ENCODE measurements around the gene SETD3. TPM values are rescaled to one million over a fixed set of nuclear protein-coding genes. Genes with fewer than 3 reads are reported as not detected.

Gene SETD3
- total and polyA plus RNA-seq, 2 of the 8 experiments (the other 6 are each of a cell fraction or from before 2014, with no cell fraction given) = 24.0 to 64.0 TPM

DNA sequence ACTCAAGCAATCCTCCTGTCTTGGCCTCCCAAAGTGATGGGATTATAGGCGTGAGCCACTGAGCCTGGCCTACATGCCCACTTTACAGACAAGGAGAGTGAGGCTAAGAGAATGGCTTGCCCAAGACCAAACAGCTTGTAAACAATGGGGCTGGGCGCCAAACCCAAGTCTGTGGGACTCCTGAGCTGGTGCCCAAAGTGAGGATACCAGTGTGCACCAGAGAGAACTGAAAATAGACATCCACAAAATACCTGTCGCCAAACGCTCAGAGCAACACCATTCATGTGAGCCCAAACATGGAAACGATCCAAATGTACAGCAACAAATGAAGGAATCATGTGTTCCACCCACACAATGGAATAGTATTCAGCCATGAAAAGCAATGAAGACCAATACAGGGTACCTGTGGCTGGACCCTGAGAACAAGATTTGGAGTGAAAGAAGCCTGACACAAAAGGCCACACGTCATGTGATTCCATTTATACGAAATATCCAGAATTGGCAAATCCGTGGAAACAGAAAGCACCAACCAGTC is 38.8 kb upstream of the SETD3 start:
- peaks cover 0 to 4% (median 0%) of the 10 kb centered on the region in 4 experiments; a peak in 2 of 8 replicates for H3K36me3 ChIP-seq (ENCODE audit: control insufficient read depth in 2 of 4, insufficient read depth in 4 of 4, low read length in 3 of 4)
- no peak overlapping the region for H3K27ac ChIP-seq (ENCODE audit: low read depth, low read length)
- H2BK12ac ChIP-seq (ENCODE audit: low read depth, low read length) = no peak overlapping the region
- TF ChIP-seq SAP30 (IDR thresholded peaks at IDR 0.05; ENCODE audit: insufficient read depth, insufficient replicate concordance, low read length) = no peak
- H2BK15ac ChIP-seq (ENCODE audit: low read length) = no peak overlapping the region
- no peaks in the 10 kb centered on the region for H3K27me3 ChIP-seq (replicated peaks in 1 of 4; ENCODE audit: control insufficient read depth in 3 of 4, extremely low read depth in 1 of 4, insufficient read depth in 3 of 4, low read length in 3 of 4)
- WGBS, 2 experiments (ENCODE audit: extremely low coverage in 1 of 2, insufficient coverage in 1 of 2, insufficient read length in 1 of 2, insufficient replicate concordance in 2 of 2, low coverage in 1 of 2, low lambda C conversion rate in 2 of 2, missing lambda C conversion rate in 1 of 2) = 97% methylated on average over 8 of the region's 8 CpGs; no CpG with 5 or more reads in 1 of the 2 experiments
- no peak overlapping the region for H3K14ac ChIP-seq (ENCODE audit: insufficient read length)
- no peaks in the 10 kb centered on the region for H3K9me3 ChIP-seq (ENCODE audit: insufficient read depth in 2 of 2, low read depth in 1 of 2, low read length in 1 of 2)
- H3K4me2 ChIP-seq (ENCODE audit: insufficient read depth in 1 of 2, low read depth in 2 of 2, low read length in 2 of 2) = no peak overlapping the region
- DNase-seq (ENCODE audit: low read depth in 1 of 2, low spot score in 2 of 2) (no peak), FAIRE-seq (no peak)
- no peak overlapping the region for H3K56ac ChIP-seq (replicated peaks; ENCODE audit: insufficient read length, low read depth, low read length)
- peaks cover 10 to 25% (median 19%) of the 10 kb centered on the region in 4 experiments for H3K4me1 ChIP-seq (replicated peaks in 1 of 4; ENCODE audit: control insufficient read depth in 3 of 4, insufficient read depth in 4 of 4, low read length in 3 of 4)
- no peak overlapping the region for H4K5ac ChIP-seq (ENCODE audit: insufficient read length, low read depth, low read length)
- H2BK5ac ChIP-seq (ENCODE audit: low read depth, low read length) = no peak overlapping the region
- 0 out of 2 replicates have a peak, but pooled peaks cover 2% of the 10 kb centered on the region for H3K23me2 ChIP-seq (ENCODE audit: low read depth, low read length)
- no peak overlapping the region for H2AK5ac ChIP-seq (ENCODE audit: low read depth, low read length)
- no peak overlapping the region for H4K91ac ChIP-seq (replicated peaks; ENCODE audit: insufficient read length, low read length)
- H4K20me1 ChIP-seq (replicated peaks in 1 of 2; ENCODE audit: control insufficient read depth in 1 of 2, insufficient read depth in 2 of 2, low read length in 2 of 2) = peaks cover 3 to 5% of the 10 kb centered on the region in 2 experiments
- H3K23ac ChIP-seq (ENCODE audit: insufficient read length) = no peak overlapping the region
- no peak overlapping the region for H2AFZ ChIP-seq (ENCODE audit: low read length)
- H3K4ac ChIP-seq (replicated peaks; ENCODE audit: insufficient read length, low read depth, low read length) = no peak overlapping the region
- H3K9ac ChIP-seq (replicated peaks in 1 of 4; ENCODE audit: extremely low read depth in 1 of 4, low read depth in 3 of 4, low read length in 3 of 4) = no peak overlapping the region
- peaks cover 0 to 2% of the 10 kb centered on the region in 2 experiments; a peak in 1 of 4 replicates for H3K79me2 ChIP-seq (ENCODE audit: control insufficient read depth in 1 of 2, insufficient read depth in 2 of 2, low read length in 2 of 2)
- POLR2A ChIA-PET (ENCODE audit: partially characterized antibody) = interaction anchor here (0.6 kb wide), 1 partner anchor 15 kb away, joined by 3 read pairs; no protein-coding TSS in a partner anchor
- H2BK120ac ChIP-seq (replicated peaks; ENCODE audit: low read depth, low read length) = no peak overlapping the region
- H3K79me1 ChIP-seq (ENCODE audit: low read depth, low read length) = peaks cover 4% of the 10 kb centered on the region; the same call in 1 of the 2 replicates
- no peak overlapping the region for H3K18ac ChIP-seq (ENCODE audit: extremely low read depth, low read length)
- no peak overlapping the region for H4K8ac ChIP-seq (ENCODE audit: extremely low read depth, insufficient read depth, low read length)
- CTCF ChIA-PET (ENCODE audit: partially characterized antibody) = interaction anchor here (0.6 to 3.1 kb wide), 9 partner anchors 14 to 442 kb away, joined by 3 to 13 read pairs (median 3); no protein-coding TSS in a partner anchor
- no peak overlapping the region for H2BK20ac ChIP-seq (ENCODE audit: low read length)
- H3K4me3 ChIP-seq (ENCODE audit: extremely low read depth in 1 of 4, insufficient read depth in 2 of 4, low read depth in 3 of 4, low read length in 4 of 4) = no peak overlapping the region

Measured in H1 (cell line).